Trophoblast cell (in vitro differentiated cells and primary cell): ENCODE measurements around the gene EHD4.

Experiments used
- DNase-seq, 2 donors: peaks; one replicate each; pipeline ENCODE4 v3.0.0-alpha.2; 2016
- H2AFZ ChIP-seq: 2 replicates; pipeline ENCODE4 v1.6.1; 2013; ENCODE audit warnings: low read length, moderate library complexity, mild to moderate bottlenecking; ENCODE audit not compliant: insufficient read depth, poor library complexity
- H2AK5ac ChIP-seq: 2 replicates; pipeline ENCODE4 v1.6.1; 2013; ENCODE audit warnings: mild to moderate bottlenecking, low read length
- H2BK120ac ChIP-seq: 2 replicates; pipeline ENCODE4 v1.6.1; 2013; ENCODE audit warnings: low read length, mild to moderate bottlenecking, moderate library complexity; ENCODE audit not compliant: insufficient read depth, poor library complexity
- H2BK12ac ChIP-seq: 2 replicates; pipeline ENCODE4 v1.6.1; 2013; ENCODE audit warnings: mild to moderate bottlenecking, low read length, moderate library complexity
- H2BK5ac ChIP-seq: 2 replicates; pipeline ENCODE4 v1.6.1; 2013; ENCODE audit warnings: low read length, low read depth, moderate library complexity, mild to moderate bottlenecking; ENCODE audit not compliant: poor library complexity
- H3K14ac ChIP-seq: 2 replicates; pipeline ENCODE4 v1.6.1; 2013; ENCODE audit warnings: mild to moderate bottlenecking, low read length
- H3K18ac ChIP-seq: 2 replicates; pipeline ENCODE4 v1.6.1; 2013; ENCODE audit warnings: mild to moderate bottlenecking, low read length
- H3K23ac ChIP-seq: 2 replicates; pipeline ENCODE4 v1.6.1; 2013; ENCODE audit warnings: low read length
- H3K27ac ChIP-seq: 2 replicates; pipeline ENCODE4 v1.5.1; 2013; ENCODE audit warnings: low read depth, mild to moderate bottlenecking, inconsistent platforms, low read length, moderate library complexity
- H3K27me3 ChIP-seq: 2 replicates; pipeline ENCODE4 v1.6.1; 2013; ENCODE audit warnings: inconsistent platforms, mild to moderate bottlenecking, low read length, moderate library complexity; ENCODE audit not compliant: insufficient read depth
- H3K36me3 ChIP-seq, 2 experiments: 1 replicate in 1 of 2; 2 replicates in 1 of 2; pipeline ENCODE4 v1.6.1; 2013; ENCODE audit warnings: low read length in 2 of 2, mild to moderate bottlenecking in 2 of 2, moderate library complexity in 1 of 2; ENCODE audit not compliant: insufficient read depth in 2 of 2, control insufficient read depth in 1 of 2
- H3K4ac ChIP-seq: 2 replicates; pipeline ENCODE4 v1.6.1; 2013; ENCODE audit warnings: low read depth, mild to moderate bottlenecking, low read length, moderate library complexity
- H3K4me1 ChIP-seq, 2 experiments: 1 replicate in 1 of 2; 2 replicates in 1 of 2; pipeline ENCODE4 v1.6.1; 2013; ENCODE audit warnings: low read length in 2 of 2, mild to moderate bottlenecking in 2 of 2, moderate library complexity in 1 of 2; ENCODE audit not compliant: insufficient read depth in 2 of 2, control insufficient read depth in 1 of 2
- H3K4me2 ChIP-seq: 2 replicates; pipeline ENCODE4 v1.6.1; 2013; ENCODE audit warnings: inconsistent platforms, mild to moderate bottlenecking, low read length, moderate library complexity
- H3K4me3 ChIP-seq: 2 replicates; pipeline ENCODE4 v1.5.1; 2013; ENCODE audit warnings: mild to moderate bottlenecking, low read depth, low read length, inconsistent platforms
- H3K79me1 ChIP-seq: one replicate; pipeline ENCODE4 v1.6.1; 2013; ENCODE audit warnings: low read length
- H3K79me2 ChIP-seq: 2 replicates; pipeline ENCODE4 v1.6.1; 2013; ENCODE audit warnings: low read length, mild to moderate bottlenecking; ENCODE audit not compliant: control insufficient read depth, insufficient read depth, poor library complexity
- H3K9ac ChIP-seq: 2 replicates; pipeline ENCODE4 v1.6.1; 2013; ENCODE audit warnings: mild to moderate bottlenecking, low read length
- H3K9me3 ChIP-seq: 2 replicates; pipeline ENCODE4 v1.6.1; 2013; ENCODE audit warnings: low read depth, mild to moderate bottlenecking, control low read depth, inconsistent platforms, low read length; ENCODE audit not compliant: insufficient read depth
- H4K12ac ChIP-seq: 2 replicates; pipeline ENCODE4 v1.6.1; 2013; ENCODE audit warnings: low read depth, mild to moderate bottlenecking, low read length, moderate library complexity
- H4K8ac ChIP-seq: 2 replicates; pipeline ENCODE4 v1.6.1; 2013; ENCODE audit warnings: low read depth, mild to moderate bottlenecking, low read length, moderate library complexity
- H4K91ac ChIP-seq: one replicate; pipeline ENCODE4 v1.6.1; 2013; ENCODE audit warnings: low read depth, mild to moderate bottlenecking, low read length, moderate library complexity
- WGBS: extraction: QIAGEN DNeasy Blood & Tissue Kit; methylation state at CpG from one replicate; pipeline ENCODE4 v1.1.7; 2013; ENCODE audit warnings: missing lambda C conversion rate; ENCODE audit not compliant: insufficient read length, insufficient coverage; ENCODE audit errors: extremely low coverage; 5-methylcytosine and 5-hydroxymethylcytosine counted together

EHD4 gene

DNA sequence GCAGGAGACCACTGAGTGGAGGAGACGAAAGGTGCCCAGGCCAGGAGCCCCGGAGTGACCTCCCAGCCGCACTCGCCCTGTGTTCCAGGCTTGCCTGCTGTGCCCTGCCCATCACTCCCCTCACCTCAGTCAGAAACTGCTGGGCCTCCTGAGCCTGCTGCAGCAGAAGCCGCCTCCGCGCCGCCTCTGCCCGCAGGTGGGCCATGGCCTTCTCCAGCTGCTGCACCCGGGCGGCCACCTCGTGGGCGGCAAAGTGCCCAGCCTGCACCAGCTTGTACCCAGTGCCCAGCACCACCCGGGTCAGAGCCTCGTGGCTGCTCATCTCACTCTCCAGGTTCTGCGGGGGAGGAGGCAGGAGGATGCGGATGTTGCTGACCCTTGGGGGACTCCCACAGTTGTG is 116.1 kb downstream of the EHD4 start:
- DNase-seq: no peak
- no peak overlapping the region for H4K91ac ChIP-seq
- H3K27me3 ChIP-seq: no peaks in the 10 kb centered on the region
- H3K79me1 ChIP-seq: no peaks in the 10 kb centered on the region
- no peak overlapping the region for H3K14ac ChIP-seq
- H3K4ac ChIP-seq: no peak overlapping the region
- H3K18ac ChIP-seq: no peak overlapping the region
- no peak overlapping the region for H4K8ac ChIP-seq
- no peak overlapping the region for H2AK5ac ChIP-seq
- H3K4me2 ChIP-seq: no peak overlapping the region
- H3K27ac ChIP-seq: no peak overlapping the region
- no peak overlapping the region for H2BK5ac ChIP-seq
- no peak overlapping the region for H3K9ac ChIP-seq
- no peak overlapping the region for H2BK12ac ChIP-seq
- WGBS: no CpG with 5 or more reads among the region's 17 CpGs
- H2BK120ac ChIP-seq: no peak overlapping the region
- H3K4me1 ChIP-seq: no peaks in the 10 kb centered on the region
- H2AFZ ChIP-seq: no peak overlapping the region
- H3K23ac ChIP-seq: no peak overlapping the region
- H3K9me3 ChIP-seq: no peaks in the 10 kb centered on the region
- no peak overlapping the region for H4K12ac ChIP-seq
- no peaks in the 10 kb centered on the region for H3K79me2 ChIP-seq
- no peak overlapping the region for H3K4me3 ChIP-seq
- no peaks in the 10 kb centered on the region for H3K36me3 ChIP-seq

DNA sequence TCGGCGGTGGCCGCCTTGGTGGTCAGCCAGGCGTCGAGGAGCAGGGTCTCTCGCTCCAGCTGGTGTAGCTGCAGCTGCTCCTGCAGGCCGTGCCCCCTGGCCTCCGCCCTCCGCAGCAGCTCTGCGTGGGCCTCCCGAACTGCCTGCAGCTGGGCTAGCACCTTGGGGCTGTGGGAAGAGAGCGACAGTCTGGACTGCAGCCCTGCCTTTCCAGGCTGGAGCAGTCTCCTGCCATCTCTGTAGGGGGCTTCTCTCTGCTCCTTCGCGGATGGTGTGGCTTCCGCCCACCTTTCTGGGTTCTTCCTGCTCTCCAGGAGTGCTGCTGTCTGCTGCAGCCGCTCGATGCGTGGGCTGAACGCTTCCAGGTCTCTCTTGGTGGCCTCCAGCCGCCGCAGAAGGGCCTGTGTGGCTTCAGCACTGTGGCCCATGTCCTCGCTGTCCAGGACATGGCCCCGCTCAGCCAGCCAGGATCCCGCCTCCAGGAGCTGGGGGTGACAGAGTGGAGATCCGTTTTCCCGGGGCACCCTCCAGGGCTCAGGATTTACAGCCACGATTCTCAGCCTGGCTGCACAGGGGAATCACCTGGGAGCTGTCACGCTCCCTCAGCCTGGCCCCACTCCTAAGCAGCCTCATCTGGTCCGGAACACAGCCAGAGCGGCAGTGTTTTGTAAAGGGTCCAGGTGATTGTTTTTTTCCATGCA is 116.9 kb downstream of the EHD4 start:
- no peak for DNase-seq
- Histone ChIP-seq H3K4me1 (no peaks in the 10 kb centered on the region), H3K4me3 (no peak overlapping the region), H4K12ac (no peak overlapping the region), H2BK120ac (no peak overlapping the region), H3K18ac (no peak overlapping the region), H3K36me3 (no peaks in the 10 kb centered on the region), H2AFZ (no peak overlapping the region), H3K79me2 (no peaks in the 10 kb centered on the region), H3K4ac (no peak overlapping the region), H3K9me3 (no peaks in the 10 kb centered on the region), H4K8ac (no peak overlapping the region), H2BK5ac (no peak overlapping the region), H3K4me2 (no peak overlapping the region), H3K79me1 (no peaks in the 10 kb centered on the region), H3K23ac (no peak overlapping the region), H3K27me3 (no peaks in the 10 kb centered on the region), H3K14ac (no peak overlapping the region), H2BK12ac (no peak overlapping the region), H2AK5ac (no peak overlapping the region), H3K27ac (no peak overlapping the region), H4K91ac (no peak overlapping the region), H3K9ac (no peak overlapping the region)
- WGBS: no CpG with 5 or more reads among the region's 30 CpGs

DNA sequence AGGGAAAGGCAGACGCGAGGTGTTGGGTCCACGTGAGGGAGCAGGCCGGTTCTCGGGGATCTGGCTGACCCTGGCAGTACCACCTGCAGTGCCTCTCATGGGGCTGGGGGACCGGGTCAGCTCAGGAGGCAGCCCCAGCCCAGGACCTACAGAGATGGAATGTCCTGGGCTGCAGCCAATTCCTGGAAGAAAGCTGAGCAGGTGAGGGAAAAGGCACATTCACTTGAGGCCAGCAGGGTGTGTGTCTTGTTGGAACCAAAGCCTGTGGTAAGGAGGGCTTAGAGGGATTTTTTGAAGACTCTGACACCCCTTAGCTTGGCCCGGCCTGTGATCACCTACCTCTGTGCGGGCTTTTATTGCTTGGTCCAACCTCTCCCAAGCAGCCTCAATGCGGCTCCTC is 117.9 kb downstream of the EHD4 start:
- no peak overlapping the region for H2BK12ac ChIP-seq
- H2BK5ac ChIP-seq: no peak overlapping the region
- no peak for DNase-seq
- H3K18ac ChIP-seq: no peak overlapping the region
- H4K8ac ChIP-seq: no peak overlapping the region
- H3K79me1 ChIP-seq: no peaks in the 10 kb centered on the region
- no peaks in the 10 kb centered on the region for H3K9me3 ChIP-seq
- no peak overlapping the region for H2AFZ ChIP-seq
- no peak overlapping the region for H2AK5ac ChIP-seq
- no peak overlapping the region for H3K23ac ChIP-seq
- no peaks in the 10 kb centered on the region for H3K4me1 ChIP-seq
- H3K27me3 ChIP-seq: no peaks in the 10 kb centered on the region
- H4K12ac ChIP-seq: no peak overlapping the region
- no peak overlapping the region for H3K4ac ChIP-seq
- H2BK120ac ChIP-seq: no peak overlapping the region
- H3K14ac ChIP-seq: no peak overlapping the region
- no peak overlapping the region for H3K9ac ChIP-seq
- H3K4me3 ChIP-seq: no peak overlapping the region
- H3K36me3 ChIP-seq: no peaks in the 10 kb centered on the region
- H3K4me2 ChIP-seq: no peak overlapping the region
- H4K91ac ChIP-seq: no peak overlapping the region
- H3K79me2 ChIP-seq: no peaks in the 10 kb centered on the region
- no CpG with 5 or more reads among the region's 9 CpGs for WGBS
- no peak overlapping the region for H3K27ac ChIP-seq

DNA sequence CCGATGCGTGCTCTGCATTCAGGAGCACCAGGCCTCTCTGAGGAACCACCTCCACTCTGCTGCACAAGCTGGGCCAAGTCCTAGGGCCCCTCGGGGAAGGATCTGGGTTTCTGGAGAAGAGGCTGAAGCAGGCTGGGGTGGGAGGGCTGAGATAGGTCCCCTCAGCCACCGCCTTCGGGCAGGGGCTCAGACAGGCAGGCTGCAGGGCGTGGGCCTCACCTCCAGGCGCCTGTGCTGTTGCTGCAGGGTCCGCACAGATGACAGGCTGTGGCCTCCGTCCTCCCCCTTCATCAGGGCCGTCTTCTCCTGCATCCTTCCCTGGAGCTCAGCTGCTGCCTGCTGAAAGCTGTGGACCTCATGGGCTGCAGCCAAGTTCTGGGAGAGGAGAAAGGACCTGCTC is 118.5 kb downstream of the EHD4 start:
- no peak overlapping the region for H3K9ac ChIP-seq
- H2AK5ac ChIP-seq: no peak overlapping the region
- no peak overlapping the region for H3K4me3 ChIP-seq
- H3K4me1 ChIP-seq: no peaks in the 10 kb centered on the region
- H2AFZ ChIP-seq: no peak overlapping the region
- WGBS: no CpG with 5 or more reads among the region's 10 CpGs
- no peaks in the 10 kb centered on the region for H3K9me3 ChIP-seq
- no peak overlapping the region for H3K4me2 ChIP-seq
- H2BK120ac ChIP-seq: no peak overlapping the region
- H3K4ac ChIP-seq: no peak overlapping the region
- H3K36me3 ChIP-seq: no peaks in the 10 kb centered on the region
- no peaks in the 10 kb centered on the region for H3K79me1 ChIP-seq
- H3K18ac ChIP-seq: no peak overlapping the region
- no peak overlapping the region for H4K91ac ChIP-seq
- H3K27me3 ChIP-seq: no peaks in the 10 kb centered on the region
- no peak overlapping the region for H3K27ac ChIP-seq
- no peak overlapping the region for H2BK5ac ChIP-seq
- H4K12ac ChIP-seq: no peak overlapping the region
- H4K8ac ChIP-seq: no peak overlapping the region
- H3K79me2 ChIP-seq: no peaks in the 10 kb centered on the region
- no peak overlapping the region for H2BK12ac ChIP-seq
- DNase-seq: no peak
- H3K23ac ChIP-seq: no peak overlapping the region
- H3K14ac ChIP-seq: no peak overlapping the region
